RWPE2 (cell line): ENCODE data around the gene TYW5.

ENCODE experiments used
- ATAC-seq: fragments of 200-7000 bp; cut with Tn5 transposase; 3 replicates; pipeline ENCODE4 v1.9.1; 2021; ENCODE audit warnings: low read depth
- DNase-seq: peaks from one replicate; pipeline ENCODE4 v3.0.0-alpha.2; 2020; ENCODE audit warnings: low spot score
- H3K27ac ChIP-seq: fragments of 450-650 bp; 2 replicates; pipeline ENCODE4 v1.5.1; 2017; ENCODE audit warnings: mild to moderate bottlenecking; ENCODE audit not compliant: poor library complexity, severe bottlenecking
- H3K27me3 ChIP-seq: fragments of 250-450 bp; sonication (Bioruptor Pico); 2 replicates; pipeline ENCODE4 v1.5.1; 2021; ENCODE audit warnings: mild to moderate bottlenecking, moderate library complexity; ENCODE audit not compliant: insufficient read depth, poor library complexity, severe bottlenecking
- H3K36me3 ChIP-seq: fragments of 250-450 bp; sonication (Bioruptor Pico); 2 replicates; pipeline ENCODE4 v1.5.1; 2020; ENCODE audit warnings: low read depth, mild to moderate bottlenecking, moderate library complexity
- H3K4me1 ChIP-seq: fragments of 250-450 bp; sonication (Bioruptor Pico); 2 replicates; pipeline ENCODE4 v1.5.1; 2021; ENCODE audit warnings: mild to moderate bottlenecking, moderate library complexity; ENCODE audit not compliant: insufficient read depth, poor library complexity, severe bottlenecking
- H3K4me3 ChIP-seq: fragments of 250-450 bp; sonication (Bioruptor Pico); 2 replicates; pipeline ENCODE4 v1.5.1; 2021; ENCODE audit warnings: mild to moderate bottlenecking, moderate library complexity; ENCODE audit not compliant: severe bottlenecking
- H3K9me3 ChIP-seq: fragments of 250-450 bp; sonication (Bioruptor Pico); 2 replicates; pipeline ENCODE4 v1.5.1; 2021; ENCODE audit warnings: mild to moderate bottlenecking, moderate library complexity; ENCODE audit not compliant: severe bottlenecking
- CTCF ChIP-seq: fragments of 450-650 bp; IDR thresholded peaks from one replicate; pipeline ENCODE4 v1.5.1; 2017; ENCODE audit warnings: mild to moderate bottlenecking, moderate library complexity; ENCODE audit not compliant: poor library complexity, severe bottlenecking

Gene TYW5

GRCh38 chr2:199903111-199903510, 52.2 kb downstream of the TYW5 start:
- no peaks in the 10 kb centered on the region for H3K9me3 ChIP-seq
- no peak for DNase-seq
- ATAC-seq = no peak
- no peak for TF ChIP-seq CTCF
- peaks cover 7% of the 10 kb centered on the region for H3K27me3 ChIP-seq
- H3K4me1 ChIP-seq = no peaks in the 10 kb centered on the region
- H3K4me3 ChIP-seq = no peak overlapping the region
- no peaks in the 10 kb centered on the region for H3K36me3 ChIP-seq
- H3K27ac ChIP-seq = no peak overlapping the region

- ATAC-seq = no peak
- Histone ChIP-seq H3K36me3 (no peaks in the 10 kb centered on the region), H3K4me1 (no peaks in the 10 kb centered on the region), H3K27ac (no peak overlapping the region), H3K27me3 (peaks cover 7% of the 10 kb centered on the region), H3K9me3 (no peaks in the 10 kb centered on the region), H3K4me3 (no peak overlapping the region)
- TF ChIP-seq CTCF = no peak
- DNase-seq = no peak
These were observed 52.7 kb downstream of the TYW5 start for GRCh38 chr2:199902486-199903110.

DNA sequence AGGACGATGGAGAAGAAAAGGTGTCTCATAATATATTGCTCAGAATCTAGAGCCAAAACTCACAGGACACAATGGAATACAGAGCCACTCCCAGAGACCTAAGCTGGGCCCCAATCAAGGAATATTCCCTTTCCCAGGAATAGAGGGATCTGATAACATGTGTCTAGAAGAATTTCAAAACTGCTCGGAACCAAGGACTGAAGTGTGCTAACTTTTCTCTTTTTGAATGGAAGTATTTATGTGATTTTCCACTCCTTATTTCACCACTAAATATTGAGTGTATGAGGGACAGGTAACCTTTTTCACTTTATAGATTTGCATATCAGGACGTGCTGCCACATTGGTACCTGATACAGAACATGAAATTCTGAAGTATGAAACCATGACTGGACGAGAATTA, 53.3 kb downstream of the TYW5 start:
- no peaks in the 10 kb centered on the region for H3K4me1 ChIP-seq
- no peak for TF ChIP-seq CTCF
- H3K9me3 ChIP-seq = no peaks in the 10 kb centered on the region
- no peaks in the 10 kb centered on the region for H3K36me3 ChIP-seq
- H3K27ac ChIP-seq = no peak overlapping the region
- DNase-seq = no peak
- no peak overlapping the region for H3K4me3 ChIP-seq
- peaks cover 7% of the 10 kb centered on the region for H3K27me3 ChIP-seq
- ATAC-seq = no peak

DNA sequence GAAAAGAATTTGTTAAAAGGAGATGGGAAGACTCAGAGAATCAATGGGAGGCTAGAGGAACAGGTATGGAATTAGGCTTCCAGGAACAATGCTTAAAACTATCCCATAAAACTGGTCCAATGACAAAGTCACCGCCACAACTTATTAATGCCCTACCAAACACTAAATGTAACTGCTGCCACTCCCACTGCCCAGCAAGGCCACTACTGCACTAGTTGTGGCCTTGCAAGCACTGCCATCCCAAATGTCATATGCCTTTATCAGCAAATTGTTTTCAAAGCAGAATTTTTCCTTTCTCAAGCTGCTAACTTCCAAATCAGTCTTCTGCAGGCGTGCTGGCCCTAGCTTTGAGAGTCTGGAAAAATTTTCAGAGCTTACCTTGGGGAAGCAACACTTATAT, 58.7 kb downstream of the TYW5 start:
- Histone ChIP-seq H3K4me1 (no peaks in the 10 kb centered on the region), H3K4me3 (no peak overlapping the region), H3K36me3 (no peaks in the 10 kb centered on the region), H3K27me3 (no peaks in the 10 kb centered on the region), H3K9me3 (no peaks in the 10 kb centered on the region), H3K27ac (no peak overlapping the region)
- DNase-seq (no peak), ATAC-seq (no peak)
- no peak for TF ChIP-seq CTCF

DNA sequence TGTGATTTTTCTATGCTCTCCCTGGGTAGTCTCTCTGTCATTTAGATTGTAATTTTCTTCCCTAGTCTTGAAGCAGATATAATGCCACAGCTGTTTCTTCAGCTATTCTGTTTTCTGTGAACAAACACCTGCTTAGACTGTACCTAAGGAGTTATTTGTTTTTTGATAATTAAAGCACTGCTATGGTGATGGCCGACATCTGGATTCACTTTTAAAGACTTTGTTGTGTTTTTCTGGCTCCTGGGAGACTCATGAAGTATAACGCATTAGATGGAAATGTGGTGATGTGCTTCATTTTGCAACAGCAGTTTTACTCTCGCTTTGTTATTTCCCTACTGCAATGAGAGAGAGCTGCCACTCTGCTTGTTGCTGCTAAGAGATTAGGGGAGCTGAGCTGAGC, 59.9 kb downstream of the TYW5 start:
- DNase-seq (no peak), ATAC-seq (no peak)
- Histone ChIP-seq H3K9me3 (no peaks in the 10 kb centered on the region), H3K36me3 (no peaks in the 10 kb centered on the region), H3K27ac (no peak overlapping the region), H3K4me1 (no peaks in the 10 kb centered on the region), H3K27me3 (no peaks in the 10 kb centered on the region), H3K4me3 (no peak overlapping the region)
- no peak for TF ChIP-seq CTCF
